SIG-M5 treated with dmso at 0.1 percent for 504 hours (cell line): ENCODE data around the gene ESR2.
A peak's percentile ranks its signal among the peaks of the same experiment; 100 is the strongest.

ENCODE experiments used
- DNase-seq: peaks from one replicate; lab custom pipeline; 2025; ENCODE audit not compliant: unreplicated experiment; lab: John Stamatoyannopoulos, UW

The ESR2 gene

DNA sequence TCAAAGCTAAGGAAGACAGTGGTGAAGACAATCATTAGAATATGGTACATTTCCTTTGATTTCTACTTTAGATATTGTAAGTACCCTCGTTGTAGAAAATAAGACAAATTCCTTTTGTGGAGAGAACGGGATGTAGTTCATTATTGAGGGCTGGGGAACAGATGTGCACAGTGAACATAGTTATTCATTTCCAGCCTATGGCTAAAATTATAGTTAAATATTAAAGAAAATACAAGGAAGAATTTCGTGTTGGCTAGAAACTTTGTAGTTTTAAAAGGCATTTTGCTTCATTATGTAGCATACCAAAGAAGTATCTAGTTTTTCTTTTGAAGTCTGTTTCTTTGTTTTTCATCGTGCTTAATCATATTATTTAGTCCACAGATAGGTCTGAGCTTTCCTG lies 201.8 kb downstream of the ESR2 start:
- no peak for DNase-seq

DNA sequence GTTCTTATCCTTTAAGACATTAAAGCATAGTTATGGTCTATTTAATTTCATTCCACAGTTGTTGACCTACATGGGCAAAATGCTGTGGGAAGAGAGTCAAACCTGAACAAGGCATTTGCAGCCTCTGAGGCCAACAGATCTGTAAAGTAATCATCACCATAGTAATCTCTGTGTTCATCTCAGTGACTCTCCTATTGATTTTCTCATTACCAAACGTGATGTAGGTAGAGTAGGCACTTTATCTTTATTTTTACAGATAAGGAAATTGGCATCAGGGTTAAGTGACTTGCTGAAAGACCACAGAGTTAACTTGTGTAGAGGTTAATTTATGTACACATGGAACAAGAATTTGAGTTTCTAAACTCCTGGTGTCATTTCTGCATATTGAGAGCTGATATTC lies 203.0 kb downstream of the ESR2 start:
- no peak for DNase-seq

DNA sequence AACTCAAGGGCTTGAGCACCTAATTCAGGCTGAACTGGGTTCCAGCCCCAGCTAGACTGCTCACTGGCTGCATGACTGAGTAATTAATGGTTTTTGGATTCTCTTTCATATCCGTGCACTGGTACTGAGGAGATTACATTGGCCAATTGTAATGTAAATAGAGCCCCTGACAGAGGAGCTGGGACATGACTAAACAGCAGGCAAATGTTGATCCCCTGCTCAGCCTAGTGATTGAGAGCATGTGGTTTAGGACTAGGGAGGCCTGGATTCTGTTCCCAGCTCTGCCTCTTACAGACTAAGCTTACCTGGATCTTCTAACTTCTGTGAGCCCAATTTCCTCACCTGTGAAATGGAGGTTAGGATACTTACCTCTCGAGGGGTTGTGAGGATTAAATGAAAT lies 204.3 kb downstream of the ESR2 start:
- no peak for DNase-seq

DNA sequence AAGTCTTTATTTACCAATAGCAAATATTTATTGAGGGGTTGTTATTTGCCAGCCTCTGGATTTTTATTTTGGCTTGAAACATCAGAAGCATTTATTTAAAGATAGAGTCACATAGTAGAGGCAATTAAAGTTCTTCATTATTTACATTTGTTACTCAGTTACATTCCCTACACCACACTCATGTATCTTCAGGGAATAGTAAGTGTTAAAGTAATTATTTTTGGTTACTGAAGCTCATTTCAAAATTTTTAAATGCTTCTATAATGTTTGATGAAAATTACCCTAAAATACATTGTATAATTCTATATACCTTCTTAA lies 205.6 kb downstream of the ESR2 start:
- no peak for DNase-seq

DNA sequence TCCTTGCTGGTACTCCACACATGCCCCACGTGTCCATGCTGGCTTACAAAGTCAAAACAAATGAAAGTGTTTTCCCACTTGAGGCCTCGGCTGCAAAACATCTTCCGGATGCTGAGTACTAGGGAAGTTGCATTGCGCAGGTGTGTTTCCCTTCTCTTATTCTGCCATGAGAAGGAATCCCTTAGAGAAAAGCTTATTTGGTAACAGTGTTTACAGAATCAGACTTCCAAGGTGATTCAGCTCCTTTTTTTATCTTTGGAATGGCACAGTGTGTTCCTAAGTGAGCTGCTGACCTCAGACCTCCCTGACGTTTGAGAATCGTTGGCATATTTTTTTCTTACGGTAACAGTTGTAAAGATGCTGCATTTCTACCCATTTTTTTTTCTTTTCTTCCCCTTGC lies 211.3 kb downstream of the ESR2 start:
- no peak for DNase-seq

DNA sequence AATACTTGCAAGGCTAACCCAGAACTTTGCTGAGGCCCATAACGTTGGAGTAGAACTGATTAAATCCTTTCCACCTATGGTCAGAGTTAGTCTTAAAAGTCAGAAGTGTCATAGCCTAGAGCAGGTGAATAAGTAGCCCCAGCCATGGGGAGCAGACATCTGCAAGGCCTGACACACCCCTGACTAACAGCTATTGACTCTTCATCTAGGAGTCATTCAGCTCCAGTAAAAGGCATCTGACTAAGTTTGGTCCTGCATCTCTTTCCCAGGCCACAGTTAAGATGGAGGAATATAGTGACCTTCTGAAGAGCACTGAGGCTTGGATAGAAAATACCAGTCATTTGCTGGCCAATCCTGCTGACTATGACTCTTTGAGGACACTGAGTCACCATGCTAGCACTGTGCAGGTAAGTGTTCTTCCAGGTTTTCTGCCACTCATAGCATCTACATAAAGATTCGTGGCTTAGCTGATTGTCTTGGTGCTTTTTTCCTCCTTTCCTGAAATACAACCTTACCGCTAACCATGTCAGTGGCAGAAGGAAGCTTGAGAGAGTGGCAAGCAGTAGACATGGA lies 212.9 kb downstream of the ESR2 start:
- no peak for DNase-seq

DNA sequence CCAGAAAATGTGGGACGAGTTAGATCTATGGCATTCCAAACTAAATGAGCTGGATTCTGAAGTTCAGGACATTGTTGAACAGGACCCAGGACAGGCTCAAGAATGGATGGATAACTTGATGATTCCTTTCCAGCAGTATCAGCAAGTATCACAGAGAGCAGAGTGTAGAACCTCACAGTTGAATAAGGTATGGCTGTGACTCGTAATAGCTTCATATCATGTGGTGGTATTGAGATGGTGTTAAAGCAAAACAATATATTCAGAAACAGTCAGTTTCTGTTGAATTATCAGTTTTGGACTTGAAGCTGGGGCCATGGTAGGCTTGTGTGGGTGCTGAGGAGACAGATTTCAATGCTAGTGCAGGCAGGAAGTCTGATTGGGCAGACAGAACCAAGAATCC lies 213.7 kb downstream of the ESR2 start:
- no peak for DNase-seq

DNA sequence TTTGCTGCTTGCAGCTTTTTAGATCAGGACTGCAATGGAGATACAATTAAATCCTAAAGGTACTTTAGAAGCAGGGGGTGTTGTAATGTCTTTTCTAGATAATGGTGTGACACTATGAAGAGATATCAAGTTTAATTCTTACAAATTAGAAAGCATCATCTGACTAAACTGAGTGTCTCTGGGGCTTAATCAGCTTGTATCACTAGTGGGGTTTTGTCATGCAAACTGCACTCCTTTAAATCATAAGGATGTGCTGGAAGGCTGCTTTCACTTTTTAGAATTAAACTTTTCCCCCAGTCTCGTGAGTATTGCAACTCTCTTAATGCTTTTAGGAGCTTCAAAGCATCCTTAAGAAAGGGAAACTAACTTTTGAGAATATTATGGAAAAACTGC lies 218.6 kb downstream of the ESR2 start:
- DNase-seq: no peak

DNA sequence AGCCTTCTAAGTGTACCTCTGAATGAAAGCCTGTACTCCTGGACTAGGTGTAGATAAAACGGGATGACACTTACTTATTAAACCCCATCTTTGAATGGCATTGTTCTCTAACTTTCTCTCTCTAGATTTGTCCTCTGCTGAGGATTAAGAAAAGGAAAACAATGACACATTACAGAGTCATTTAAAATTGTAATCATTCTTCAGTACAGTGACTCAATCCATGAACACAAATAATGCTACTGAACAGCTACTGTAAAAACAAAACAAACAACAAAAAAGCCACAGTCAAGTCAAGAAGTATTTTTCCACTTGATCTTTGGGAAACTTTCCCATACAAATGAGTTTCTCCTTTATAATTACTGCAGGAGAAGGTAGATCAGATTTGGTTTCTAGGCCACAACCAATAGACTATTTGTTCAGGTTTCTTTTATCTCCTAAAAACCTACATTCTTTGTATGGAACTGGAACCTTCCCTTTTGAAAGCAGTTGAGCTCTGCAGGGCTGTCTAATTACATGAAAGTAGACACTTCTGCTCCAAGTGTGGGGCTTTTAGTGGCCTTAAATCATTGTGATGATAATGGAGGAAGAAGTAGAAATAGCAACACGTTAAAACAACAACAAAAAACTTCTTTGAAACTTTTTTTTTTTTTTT lies 219.1 kb downstream of the ESR2 start:
- DNase-seq: no peak

DNA sequence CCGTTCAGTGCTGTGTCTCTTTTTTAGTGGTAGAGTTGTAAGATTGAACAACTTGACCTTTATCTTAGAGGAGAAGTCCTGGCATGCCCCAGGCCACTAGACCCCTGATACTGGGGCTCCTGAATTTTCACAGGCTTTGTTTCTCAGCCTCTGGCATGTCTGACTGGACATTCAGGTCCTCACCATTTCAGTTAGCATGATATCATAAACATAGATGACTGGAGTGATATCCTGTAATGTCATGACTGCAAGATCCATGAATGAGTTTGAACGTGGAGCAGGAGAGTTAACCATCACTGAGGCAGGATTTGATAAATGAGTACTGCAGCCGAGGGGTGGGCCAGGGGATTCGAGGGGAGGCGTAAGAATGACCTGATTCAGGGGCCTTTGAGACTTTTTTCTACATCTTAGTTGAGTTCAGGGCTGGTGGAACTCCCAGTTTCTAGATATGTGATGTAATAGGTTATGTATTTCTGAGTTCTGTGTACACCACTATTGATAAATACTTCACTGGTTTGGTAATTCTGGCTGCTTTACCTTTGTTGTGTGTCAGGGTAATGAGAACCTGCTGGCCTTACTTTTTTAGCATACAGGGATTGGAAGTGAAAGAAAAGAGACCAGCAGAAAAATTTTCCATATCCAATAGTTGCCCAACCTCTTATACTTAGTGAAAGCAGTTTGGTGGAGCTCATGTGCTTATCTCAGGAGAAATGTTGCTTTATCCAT lies 224.4 kb downstream of the ESR2 start:
- DNase-seq: no peak

DNA sequence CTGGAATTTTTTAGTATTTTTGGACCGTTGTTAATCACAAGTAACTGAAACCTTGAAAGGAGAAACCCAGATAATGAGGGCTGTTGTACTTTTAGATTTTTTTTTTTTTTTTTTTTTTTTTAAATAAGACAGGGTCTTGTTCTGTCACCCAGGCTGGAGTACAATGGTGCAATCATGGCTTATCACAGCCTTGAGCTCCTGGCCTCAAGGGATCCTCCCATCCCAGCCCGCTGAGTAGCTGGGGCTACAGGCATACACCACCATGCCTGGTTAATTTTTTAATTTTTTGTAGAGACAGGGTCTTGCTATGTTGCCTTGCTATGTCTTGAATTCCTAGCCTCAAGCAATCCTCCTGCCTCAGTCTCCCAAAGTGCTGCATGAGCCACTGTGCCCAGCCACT lies 229.7 kb downstream of the ESR2 start:
- no peak for DNase-seq

DNA sequence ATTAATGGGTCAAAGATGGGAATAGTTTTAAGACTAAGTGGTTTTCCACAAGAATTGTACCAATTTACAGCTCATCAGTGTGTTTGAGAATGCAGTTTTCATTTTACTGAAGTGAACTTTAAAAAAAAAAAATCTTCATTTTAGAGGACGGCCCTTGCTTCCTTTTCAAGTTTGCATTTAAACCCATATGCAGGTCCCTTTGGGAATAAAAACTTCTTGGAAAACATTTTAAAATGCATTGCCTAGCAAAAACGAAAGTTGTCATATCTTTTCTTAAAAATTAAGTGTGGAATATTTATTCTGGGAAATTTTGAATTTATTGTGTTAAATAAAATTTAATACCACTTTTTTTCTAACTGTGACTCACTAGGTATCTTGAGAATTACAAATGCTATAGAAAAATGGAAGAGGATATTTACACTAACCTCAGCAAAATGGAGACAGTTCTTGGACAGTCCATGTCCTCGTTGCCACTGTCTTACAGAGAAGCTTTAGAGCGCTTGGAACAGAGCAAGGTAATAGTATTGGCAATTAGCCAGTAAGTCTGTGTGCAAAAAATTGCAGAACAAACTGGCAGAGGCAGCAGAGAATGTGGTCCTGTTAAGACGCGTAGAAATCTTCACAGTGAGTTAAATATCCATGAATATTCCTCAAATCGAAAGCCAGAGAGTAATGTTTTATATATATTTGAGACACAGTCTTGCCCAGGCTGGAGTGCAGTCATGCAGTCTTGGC lies 231.6 kb downstream of the ESR2 start:
- no peak for DNase-seq

DNA sequence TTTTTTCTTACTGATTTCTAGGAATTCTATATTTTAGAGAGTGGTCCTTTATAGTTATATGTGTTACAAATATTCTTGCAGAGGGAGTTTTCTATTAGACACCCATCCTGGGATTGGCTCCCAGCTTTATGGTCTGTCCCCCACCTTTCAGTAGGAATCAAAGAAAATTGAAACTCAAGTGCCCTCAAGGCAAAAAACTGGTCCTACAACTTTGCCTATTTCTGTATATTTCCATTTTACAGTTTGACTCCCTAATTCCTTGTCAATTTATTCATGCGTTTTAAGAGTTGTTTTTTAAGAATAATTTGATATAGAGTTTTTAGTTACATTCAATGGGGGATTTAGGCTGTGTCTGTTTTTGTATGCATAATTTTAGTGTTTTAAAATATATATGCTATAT lies 232.5 kb downstream of the ESR2 start:
- no peak for DNase-seq

DNA sequence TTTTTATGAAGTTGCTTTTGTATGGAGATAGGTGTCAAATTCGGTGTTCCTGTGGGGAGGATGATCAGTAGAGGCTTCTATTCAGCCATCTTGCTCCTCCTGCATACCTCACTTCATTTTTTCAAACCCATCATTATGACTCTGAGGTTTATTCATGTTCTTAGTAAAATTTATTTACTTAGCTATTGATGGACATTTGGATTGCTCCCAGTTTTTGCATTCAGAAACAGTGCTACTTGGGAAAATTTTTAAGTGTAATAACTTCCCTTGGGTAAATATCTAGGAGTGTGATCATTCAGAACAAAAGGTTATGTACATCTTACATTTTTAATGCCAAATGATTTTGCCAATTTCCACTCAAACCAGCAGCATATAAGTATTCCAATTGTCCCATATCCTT lies 233.1 kb downstream of the ESR2 start:
- no peak for DNase-seq

DNA sequence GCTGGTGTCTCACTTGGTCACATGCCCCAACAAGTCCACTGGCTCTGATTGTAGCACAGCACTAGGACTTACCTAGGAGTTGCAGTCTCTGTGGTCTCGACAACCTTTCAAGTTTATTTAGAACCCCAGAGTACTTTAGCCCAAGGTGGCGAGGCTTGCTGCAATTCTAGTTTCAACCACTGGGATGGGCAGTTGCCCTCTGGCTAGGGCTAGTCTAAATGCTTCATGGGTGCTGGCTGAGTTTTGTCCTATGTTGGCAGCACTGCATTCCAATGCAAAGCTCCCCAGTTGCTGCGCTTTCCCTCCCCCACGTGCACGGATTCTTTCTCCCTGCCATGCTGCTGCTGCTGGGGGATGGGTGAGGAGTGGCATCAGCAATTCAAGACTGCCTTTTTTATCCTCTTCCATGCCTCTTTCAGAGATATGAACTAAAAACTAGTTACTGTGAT lies 233.5 kb downstream of the ESR2 start:
- peak; percentile 39 for DNase-seq

DNA sequence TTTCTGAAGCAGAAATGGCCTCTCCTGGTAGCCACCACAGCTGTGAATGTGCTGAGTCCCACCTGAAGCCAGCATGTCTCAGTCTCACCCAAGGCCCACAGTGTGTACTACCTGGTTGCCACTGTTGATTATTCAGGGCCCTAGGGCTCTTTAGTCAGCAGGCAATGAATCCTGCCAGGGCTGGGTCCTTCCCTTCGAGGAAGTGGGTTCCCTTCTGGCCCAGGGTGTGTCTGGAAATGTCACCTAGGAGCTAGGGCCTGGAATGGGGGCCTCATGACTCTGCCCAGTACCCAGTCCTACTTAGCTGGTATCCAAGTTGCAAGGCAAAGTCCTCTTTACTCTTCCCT lies 234.0 kb downstream of the ESR2 start:
- no peak for DNase-seq

DNA sequence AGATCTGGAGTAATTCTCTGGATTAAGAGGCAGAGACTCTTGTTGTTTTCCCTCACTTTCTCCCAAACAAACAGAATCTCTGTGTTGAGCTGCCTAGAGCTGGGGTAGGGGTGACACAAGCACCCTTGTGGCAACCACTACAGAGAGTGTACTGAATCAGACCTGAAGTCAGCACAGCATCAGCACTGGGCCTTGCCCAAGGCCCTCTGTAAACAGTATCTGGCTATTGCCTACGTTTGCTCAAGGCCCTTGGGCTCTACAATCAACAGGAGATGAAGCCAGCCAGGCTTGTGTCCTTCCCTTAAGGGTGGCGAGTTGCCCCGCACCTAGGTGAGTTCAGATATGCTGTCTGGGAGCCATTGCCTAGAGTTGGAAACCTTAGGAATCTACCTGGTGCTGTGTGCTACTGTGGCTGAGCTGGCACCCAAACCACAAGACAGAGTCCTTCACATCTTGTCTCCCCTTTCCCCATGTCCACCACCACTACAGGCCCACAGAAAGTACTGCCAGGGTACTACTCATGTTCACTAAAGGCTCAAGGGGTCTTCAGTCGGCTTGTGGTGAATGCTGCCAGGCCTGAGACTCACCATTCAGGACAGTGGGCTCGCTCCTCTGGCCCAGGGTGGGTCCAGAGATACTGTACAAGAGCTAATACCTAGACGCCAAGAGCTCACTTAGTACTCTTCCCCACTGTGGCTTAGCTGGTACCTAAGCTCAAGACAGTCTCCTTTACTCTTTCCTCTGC lies 234.5 kb downstream of the ESR2 start:
- no peak for DNase-seq

DNA sequence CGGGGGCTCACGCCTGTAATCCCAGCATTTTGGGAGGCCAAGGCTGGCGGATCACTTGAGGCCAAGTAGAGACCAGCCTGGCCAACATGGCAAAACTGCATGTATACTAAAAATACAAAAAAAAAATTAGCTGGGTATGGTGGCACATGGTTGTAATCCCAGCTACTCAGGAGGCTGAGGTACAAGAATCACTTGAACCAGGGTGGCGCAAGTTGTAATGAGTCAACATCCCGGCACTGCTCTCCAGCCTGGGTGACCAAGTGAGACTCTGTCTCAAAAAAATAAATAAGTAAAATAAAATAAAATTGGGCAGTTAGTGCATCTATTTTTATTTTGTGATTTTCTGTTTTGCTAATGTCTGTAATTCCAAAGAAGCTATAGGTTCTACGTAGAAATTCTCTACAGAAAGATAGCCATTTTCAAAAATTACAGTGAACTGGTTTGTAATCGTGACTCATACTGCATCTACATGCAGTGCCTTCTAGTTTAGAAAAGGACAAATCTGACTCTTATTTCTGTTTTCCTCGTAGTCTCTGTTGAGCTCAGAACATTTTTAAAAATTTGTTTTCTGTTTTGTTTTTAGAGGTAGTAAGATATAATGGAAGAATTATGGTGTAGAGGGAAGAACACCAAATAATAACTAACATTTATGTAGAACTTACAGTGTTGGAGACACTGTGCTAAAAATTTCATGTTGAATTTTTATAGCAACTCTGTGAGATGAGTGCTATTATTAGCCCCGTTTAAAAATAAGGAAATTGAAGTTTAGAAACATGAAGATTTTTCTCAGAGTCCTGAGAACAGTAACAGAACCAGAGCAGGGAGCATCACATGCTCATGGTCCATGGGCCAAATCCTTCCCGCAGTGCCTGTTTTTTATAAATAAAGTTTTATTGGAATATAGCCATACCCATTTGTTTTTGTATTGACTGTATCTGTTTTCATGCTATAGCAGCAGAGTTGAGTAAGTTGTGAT lies 240.2 kb downstream of the ESR2 start:
- no peak for DNase-seq

DNA sequence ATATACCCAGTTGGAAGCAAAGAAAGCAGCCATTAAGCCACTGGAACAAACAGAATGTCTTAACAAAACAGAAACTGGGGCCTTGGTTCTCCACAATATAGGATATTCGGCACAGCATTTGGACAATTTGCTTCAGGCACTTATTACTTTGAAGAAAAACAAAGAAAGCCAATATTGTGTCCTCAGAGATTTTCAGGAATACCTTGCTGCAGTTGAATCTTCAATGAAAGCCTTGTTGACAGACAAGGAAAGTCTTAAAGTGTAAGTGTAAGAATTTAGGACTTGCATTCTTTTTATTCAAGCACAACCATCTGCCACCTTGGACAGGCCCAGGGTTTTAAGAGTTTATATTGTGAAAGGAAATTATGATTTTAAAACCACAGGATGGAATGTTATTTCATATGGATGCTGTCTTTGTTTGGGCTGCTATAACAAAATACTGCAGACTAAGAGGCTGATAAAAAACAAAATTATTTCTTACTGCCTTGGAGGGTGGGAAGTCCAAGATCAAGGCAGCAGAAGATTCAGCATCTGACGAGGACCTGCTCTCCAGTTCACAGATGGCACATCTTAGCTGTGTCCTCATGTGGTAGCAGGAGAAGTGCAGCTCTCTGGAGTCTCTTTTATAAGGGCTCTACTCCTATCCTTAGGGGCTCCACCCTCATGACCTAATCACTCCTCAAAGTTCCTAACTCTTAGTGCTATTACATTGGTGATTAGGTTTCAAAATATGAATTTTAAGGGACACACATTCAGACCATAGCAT lies 244.4 kb downstream of the ESR2 start:
- DNase-seq: no peak

DNA sequence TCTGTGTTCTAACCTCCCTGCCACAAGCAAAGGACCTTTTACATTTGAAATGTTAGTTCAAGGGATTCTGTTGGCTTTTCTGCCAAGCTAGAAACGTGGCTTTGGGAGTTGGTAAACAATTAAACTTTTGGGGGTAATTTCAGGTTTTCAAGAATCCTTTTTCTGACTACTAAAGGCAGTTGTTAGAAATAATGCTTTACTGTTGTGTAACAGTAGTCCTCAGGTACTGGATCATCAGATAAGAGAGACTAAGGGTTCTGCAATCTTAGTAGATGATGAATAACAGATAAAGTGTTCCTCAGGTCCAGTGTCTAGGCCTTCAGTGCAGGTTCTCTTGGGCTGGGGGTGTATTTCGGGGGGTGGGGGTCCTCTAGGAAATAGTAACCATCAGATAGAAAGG lies 249.1 kb downstream of the ESR2 start:
- DNase-seq: no peak
